HG03571 (cell line): ENCODE measurements around the gene SLC38A4.

ENCODE experiments used
- ATAC-seq: cut with Tn5 transposase; IDR thresholded peaks from one replicate; pipeline ENCODE4 v1.9.1; 2021; ENCODE audit not compliant: unreplicated experiment

SLC38A4 gene

DNA sequence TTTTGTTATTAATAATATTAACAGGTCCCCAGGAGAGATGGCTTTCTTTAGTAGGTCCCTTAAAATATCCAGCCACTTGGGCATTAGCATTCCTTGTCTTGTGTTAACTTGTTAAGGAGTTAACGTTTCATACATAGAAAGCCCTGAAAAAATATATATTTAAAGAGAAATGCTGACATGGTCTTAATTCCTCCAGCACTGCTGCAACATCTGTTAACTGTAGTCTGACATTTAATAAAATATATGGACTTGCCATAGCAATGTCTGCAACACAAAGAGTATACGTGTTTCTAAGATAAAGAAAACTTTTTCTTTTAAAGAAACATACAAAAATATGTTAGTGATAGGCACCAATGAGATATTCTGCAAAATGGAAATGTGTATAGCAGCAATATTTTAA, 10.0 kb downstream of the SLC38A4 start:
- no peak for ATAC-seq

DNA sequence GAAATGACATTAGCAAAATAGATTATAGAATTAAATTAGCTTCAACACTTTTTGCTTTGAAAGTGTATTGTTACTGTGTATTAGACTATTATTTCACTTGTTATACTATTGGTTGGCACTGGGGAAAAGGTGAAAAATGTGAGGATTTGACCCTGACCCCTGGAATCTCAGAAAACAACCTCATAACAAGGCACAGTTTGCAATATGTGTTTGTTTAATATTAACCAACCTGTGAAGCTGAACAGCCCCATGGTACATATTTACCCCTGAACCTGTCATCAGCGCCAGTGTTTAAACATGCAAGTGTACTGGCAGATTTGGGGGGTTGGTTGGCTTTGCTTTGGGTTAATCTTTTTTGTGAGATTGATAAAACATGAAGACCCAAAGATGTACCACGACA, 11.7 kb downstream of the SLC38A4 start:
- ATAC-seq: no peak

DNA sequence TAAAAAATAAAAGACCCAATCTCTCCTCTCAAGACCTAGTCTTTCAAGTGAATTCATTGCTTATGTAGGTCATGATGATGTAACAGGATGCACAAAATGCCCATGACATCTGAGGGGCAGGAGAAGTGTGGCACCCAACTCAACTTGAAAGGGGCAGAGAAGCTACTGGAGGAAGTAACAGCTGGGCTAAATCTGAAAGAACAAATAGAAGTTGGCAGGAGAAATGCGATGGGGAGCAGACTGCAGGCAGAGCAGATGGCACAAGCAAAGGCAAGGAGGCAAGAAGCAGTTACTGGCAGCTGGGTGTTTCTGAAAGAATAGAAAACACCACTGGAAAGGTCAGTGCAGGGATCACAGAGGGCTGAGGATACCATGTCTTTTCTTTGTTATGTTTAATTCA, 14.6 kb downstream of the SLC38A4 start:
- ATAC-seq: no peak

DNA sequence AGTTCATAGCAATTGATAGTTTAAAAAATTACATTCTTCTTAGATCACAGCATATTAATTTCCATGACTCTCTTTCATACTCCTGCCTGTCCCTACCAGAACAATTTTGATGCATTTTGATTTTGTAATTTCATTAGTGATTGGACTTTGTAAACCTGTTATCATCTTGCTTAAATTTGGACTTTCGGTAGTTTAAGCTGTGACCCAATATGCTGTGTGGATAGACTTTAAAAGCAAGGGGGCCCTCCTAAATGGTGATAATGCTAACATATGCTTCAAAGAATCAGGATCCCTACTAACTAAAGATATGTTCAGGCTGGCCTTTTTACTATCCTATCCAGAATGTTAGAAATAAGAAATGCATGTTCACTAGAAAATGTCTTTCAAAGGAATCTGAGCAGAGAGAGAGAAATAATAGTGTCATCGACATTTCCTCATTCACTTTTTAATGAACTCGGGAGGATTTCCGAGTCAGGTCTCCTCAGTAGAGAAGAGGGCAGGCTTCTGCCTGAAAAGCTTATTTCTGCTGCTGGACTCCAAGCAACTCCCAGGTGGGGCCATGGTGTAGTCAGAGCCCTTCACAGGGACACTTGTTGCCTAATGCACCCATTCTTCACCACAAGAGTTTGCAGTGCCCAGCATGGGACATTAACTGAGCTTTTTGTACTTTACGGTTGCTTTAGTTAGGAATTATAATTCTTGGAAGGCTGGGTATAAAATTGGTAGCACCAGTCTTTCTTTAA, 16.7 kb downstream of the SLC38A4 start:
- no peak for ATAC-seq

DNA sequence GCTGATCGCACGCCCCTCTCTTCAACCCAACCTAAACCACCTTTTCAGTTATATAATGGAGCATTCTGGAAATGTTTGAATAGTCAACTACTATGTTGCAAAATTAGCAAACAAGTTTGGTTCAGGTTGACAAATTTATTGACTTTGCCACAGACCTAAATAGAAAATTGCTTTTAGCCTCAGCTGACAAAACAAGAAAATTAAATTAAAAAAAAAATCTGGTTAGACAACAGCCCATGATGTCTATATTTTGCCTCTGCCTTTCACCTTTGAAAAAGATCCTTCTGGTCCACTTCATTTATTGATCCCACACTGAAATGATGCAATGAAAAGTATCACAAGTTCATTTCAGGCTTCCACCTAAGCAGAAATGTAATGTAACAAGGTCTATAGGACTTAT, 17.5 kb downstream of the SLC38A4 start:
- ATAC-seq: no peak

DNA sequence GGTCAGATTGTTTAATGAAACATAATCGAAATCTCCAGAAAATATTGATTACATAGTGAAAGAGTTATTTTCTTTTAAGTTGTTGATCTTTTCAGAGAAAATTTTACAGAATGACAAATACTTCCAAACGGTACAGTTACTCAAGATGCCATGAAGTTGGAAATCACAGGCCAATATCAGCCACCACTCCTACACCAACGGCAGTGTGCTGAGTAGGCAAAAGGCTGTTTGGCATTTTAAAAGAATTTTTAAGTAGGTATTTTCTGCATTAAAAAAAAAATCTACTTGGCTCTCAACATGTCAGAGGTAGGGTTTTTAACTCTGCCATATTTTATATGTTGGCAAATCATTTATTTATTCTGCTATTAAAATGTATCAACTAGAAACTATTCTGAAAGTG, 21.7 kb downstream of the SLC38A4 start:
- no peak for ATAC-seq

DNA sequence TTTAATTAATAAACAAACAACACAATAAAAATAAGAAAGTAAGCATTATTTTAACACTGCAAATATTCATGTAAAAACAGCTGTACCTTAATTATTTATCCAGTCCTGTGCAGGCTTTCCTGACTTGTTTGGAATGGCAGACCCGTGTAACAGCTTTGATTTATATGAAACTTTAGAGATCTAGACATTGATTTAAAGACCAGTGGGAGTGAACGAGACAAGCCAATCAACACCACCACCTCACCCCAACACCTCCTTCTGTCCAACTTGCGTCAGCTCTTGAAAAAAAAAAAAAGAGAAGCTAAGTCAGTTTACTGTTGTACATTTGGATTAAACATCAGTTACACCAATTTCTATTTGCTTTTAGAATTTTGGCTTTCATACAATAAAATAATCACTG, 22.3 kb downstream of the SLC38A4 start:
- ATAC-seq: no peak

DNA sequence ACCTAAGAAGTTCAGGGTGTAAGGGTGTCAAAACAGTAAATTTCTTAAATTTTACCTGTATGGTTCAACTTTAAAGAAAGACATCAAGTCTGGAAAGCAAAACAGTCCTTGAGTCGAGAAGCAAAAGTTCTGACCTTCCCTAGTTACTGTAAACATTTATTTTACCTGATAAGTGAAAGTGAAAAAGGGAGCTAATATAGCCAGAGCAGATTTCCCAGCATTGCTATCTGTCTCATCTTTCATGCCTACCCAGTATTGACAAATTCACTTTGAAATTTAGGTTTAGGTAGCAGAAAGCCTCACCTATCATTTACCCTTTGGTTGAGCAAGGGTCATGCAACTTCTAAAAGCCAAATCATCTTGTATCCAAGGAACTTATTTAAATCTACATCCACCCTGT, 24.5 kb downstream of the SLC38A4 start:
- no peak for ATAC-seq

DNA sequence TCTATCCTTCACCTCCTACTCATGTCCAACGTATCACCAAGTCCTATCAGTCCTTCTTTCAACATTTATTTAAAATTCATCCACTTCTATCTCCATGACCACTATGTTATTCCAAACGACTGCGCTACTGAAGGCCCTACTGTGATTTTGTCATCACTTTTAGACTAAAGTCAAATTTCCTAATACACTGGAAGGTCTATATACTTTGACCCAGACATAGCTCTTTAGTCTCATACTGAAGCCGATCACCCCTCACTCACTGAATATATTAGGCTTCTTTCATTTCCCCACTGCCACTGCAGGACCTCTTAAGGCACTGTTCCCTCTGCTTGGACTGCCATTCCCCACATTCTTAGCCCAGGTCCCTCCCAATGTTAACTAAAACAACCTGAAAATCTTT, 25.6 kb downstream of the SLC38A4 start:
- no peak for ATAC-seq

DNA sequence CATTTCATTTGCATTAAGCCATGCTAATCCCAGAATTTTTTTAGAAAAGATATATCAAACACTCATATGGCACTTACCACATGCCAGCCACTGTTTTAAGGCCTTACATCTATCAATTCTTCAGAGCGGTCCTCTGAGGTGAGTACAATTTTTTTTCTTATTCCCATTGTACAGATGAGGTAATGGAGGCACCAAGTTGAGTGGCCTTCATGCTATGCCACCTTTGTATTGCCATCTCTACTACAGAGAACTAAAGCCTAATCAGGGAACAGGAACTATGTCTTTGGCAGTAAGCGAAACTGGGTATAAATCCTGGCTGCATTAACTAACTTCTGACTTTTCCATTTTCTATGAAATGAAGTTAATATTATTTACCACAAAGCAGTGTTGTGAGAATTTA, 27.1 kb downstream of the SLC38A4 start:
- ATAC-seq: no peak

DNA sequence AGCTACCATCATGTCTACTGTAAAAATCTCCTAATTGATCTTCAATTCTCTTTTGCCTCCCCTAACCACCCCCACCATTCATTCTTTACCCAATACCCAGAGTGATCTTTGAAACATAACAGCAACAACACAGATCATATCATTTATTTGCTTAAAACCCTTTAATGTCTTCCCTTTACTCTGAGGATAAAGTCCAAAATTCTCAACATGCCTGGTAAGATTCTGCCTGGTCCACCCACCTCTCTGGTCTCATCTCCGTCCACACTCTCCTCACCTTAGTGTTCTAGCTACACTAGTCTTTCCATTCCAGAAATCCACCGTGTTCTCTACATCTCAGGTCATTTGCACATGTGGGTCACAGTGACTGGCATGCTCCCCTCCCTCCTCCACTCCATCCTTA, 27.7 kb downstream of the SLC38A4 start:
- ATAC-seq: no peak

DNA sequence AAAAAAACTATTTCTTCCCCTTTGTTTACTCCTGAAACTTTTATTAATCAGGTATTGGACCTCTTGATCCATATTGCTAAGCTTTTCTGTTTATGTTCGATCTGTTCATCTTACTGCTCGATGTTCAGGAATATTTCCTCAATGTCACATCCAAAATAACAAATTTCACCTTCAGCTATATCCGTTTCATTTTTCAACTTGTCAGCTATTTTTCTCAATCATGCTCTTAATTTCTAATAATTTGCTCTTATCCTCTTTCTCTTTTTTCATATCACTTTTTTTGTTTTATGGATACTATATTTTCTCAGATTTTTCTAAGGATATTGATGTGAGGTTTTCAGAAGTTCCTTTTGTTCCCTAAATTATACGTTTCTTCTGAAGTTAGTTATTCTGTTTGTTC, 29.8 kb downstream of the SLC38A4 start:
- no peak for ATAC-seq

DNA sequence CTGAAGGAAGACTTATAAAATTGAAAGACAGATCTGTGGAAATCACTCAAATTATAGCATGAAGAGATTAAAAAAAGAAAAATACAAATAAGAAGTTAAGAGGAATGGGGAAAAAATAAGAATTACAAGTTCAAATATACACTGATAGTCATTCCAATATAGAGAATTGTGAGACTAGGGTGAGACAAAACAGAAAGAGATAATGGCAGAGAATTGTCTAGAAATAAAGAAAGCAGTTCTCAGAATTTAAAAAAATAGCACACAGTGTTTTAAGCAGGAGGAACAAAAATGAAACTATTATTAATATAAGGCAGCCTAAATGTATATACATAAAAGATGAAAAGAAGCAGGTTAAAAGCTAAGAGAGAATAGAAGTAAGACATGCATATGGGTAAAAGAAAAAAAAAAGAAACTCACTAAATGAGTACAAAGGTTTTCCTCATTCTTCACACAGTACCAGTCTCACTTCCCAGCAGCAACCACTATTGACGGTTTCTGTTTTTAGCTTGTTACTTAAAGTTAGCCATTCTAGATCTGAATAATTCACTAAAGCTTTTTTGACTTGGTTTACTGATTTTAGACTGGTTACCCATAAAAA, 31.1 kb downstream of the SLC38A4 start:
- ATAC-seq: peak; percentile 53

DNA sequence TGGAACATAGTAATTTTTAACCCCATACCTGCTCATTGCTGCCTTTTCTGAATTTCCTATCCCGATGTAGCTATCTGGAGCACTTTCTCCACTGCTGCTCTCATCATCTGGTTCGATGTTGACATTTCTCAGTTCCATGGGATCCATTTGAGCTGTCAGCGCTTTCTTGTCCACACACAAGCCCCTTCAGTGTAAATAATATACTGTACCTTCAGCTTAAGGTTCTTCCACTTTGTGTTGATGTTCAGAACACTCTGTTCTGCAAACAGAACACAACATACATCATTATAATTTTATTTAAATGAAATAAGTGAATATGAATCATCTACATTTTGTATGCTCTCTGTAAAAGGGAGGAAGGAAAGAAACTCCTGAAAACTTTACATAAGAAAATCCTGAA, 32.9 kb downstream of the SLC38A4 start:
- ATAC-seq: no peak

DNA sequence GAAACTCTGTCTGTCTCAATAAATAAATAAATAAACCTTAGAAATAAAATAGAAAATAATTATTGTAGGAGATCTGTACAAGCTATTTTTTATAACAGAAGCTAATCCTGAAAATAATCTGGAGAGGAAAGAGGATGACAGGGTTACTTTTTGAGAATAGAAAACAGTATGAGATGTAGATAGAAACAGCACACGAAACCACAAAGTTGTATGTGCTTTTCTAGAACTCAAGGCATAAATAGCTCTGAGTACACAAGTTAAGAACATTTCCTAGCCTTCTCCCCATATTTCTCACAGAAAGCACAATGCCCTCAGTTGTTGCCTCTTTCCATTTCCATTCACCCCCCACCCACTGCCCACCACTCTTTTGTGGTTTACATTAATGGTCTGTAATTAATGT, 35.7 kb downstream of the SLC38A4 start:
- ATAC-seq: no peak

DNA sequence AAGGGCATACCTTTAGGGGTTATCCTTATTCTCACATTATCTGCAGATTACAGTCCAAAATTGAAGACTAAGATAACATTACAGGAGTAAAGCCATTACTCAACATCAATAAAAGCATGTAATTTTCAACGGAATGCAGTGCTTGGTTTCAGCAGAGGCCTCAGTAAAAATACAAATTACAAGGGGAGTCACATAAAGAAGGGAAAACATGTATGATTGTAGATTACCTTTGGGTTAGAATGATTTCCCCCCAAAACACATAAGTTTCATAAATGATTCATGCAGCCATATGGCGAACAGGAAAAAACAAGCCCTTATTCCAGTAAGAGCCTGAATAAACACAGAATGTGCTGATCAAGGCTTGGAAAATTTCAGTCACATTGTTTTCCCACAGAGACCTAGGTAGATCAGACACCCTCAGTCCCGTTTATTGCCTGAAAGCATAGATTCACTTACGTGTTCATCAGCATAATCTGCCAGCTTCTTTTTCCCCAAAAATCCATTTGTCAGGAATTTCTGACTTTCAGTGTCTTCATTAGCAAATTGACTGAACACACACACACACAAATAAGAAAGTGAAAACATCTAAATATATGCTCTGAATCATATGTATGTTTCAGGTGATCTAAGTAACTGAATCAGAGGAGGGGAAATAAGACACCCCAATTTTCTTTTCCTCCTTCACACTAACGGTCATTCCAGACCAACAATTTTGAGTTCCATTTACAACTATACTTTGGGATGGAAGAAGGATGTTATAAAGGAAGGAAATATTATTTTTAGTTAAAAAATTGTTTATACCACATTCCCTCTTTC, 37.5 kb downstream of the SLC38A4 start:
- ATAC-seq: no peak

DNA sequence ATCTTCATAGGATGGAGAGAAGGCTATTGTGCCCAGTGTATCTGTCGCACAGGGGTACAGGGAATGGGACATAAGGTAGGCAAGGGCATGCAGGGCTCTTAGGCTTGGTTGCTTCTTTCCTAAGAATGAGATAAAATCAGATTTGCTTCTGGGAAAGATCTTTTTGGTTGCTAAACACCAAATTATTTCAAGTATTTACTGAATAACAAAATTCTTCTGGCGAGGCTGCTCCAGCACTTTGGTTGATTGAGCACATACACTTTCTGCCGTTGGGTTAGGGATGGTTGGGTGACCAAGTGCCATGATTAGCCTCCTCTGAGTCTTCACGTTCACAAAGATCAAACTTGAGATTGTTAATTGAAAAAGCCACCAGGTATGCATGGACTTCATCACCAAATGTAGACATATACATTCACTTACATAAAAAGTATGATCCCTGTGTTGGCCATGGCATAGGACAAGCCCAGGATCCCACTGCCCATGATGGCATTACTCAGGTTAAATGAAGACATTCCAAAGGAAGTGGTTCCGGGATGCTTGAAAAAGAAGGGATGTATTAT, 38.2 kb downstream of the SLC38A4 start:
- ATAC-seq: no peak

DNA sequence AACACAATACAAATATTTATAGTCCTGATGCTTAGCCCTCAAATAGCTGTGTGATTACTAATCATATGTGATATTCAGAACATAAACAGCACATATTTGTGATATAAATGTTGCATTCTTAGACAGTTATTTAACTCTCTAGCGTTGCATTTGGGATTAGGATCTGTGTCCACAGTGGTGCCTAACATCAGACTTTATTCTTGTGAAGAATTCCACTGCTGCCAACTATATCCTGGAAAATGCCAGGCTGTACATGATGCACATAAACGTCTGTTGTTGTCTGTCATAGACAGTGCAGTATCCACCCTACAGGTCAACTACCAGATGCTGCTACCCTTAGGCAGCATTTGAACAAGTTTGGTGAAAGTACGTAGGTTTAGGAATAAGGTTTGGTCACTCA, 39.0 kb downstream of the SLC38A4 start:
- ATAC-seq: no peak

DNA sequence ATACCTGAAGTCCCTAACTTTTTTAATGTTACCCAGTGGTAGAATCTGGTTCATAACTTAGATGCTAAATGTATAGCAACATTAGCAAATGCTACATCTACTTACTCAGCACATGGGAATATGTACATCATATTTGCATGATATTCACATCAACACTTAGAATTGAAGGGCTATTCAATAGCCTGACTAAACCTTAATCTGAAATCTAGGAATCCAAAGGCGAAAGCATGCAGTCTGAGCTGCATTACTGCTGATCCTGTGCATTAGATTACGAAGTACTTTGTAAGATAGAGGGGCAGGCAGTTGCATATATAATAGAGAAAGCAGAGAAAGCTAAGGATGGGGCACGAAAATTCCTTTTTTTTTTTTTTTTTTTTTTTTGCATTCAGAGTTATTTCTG, 40.4 kb downstream of the SLC38A4 start:
- no peak for ATAC-seq

DNA sequence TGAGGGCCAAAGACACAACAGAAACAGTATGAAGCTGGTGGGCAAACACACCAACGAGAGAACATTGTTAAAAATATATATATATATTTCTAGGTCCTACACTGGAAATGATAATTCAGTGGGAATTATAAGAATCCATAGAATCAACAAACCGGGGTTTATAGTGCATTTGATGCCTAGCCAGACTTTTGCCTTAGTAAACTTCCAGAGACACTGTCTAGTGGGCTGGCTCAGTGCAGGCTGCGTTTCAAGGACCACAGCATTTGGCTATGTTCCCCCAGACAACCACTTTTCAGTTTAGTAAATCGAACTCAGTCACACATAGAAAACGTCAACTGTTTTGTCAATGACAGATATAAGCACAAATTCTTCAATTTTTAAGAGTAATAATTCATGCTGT, 41.9 kb downstream of the SLC38A4 start:
- no peak for ATAC-seq

DNA sequence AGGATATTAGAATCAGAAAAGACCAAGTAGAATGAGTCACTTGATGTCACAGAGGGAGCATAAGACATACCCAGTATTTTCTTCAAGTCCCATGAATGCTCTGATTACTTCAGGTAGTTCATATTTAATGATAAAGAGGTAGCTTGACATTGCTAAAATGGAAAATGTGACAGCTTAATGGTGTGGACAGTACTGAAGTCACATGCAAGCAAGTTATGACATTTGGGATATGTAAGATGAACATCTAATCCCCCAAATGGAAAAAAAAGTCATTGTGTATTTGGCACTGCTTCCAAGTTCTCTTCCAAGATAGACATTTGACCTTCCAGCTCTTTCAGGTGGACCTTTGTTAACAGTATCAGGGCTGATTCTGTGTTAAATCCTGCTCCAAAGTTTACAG, 45.9 kb downstream of the SLC38A4 start:
- no peak for ATAC-seq

DNA sequence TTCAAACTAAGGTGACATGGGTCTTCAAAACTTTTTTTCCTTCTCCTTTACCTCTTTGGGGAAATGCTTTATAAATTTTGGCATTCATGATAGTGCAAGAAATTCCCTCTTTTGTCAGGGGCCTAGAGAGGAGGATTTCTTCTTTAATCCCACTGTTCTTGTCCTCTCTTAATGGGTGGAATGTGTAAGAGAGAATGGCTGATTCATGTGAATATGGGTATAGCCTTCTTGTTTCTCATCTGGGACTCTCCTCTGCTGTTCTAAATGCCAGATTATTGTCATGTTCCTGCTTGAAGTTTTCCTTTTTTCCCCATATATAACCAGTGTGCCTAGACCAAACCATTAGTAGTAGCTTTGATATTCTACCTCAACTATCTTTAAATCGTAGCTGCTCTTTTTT, 46.7 kb downstream of the SLC38A4 start:
- ATAC-seq: no peak
